ENCODE data around the gene SCAP. TPM values are rescaled to one million over a fixed set of nuclear protein-coding genes. Genes with fewer than 3 reads are reported as not detected.
"Not testable (repeated sequence)": the region's sequence is repeated elsewhere in the genome, so short reads cannot be mapped to it uniquely, and the experiment has no call there.

The SCAP gene
- total RNA-seq, 2 experiments from 2014 or later: 44.5 to 44.6 TPM

DNA sequence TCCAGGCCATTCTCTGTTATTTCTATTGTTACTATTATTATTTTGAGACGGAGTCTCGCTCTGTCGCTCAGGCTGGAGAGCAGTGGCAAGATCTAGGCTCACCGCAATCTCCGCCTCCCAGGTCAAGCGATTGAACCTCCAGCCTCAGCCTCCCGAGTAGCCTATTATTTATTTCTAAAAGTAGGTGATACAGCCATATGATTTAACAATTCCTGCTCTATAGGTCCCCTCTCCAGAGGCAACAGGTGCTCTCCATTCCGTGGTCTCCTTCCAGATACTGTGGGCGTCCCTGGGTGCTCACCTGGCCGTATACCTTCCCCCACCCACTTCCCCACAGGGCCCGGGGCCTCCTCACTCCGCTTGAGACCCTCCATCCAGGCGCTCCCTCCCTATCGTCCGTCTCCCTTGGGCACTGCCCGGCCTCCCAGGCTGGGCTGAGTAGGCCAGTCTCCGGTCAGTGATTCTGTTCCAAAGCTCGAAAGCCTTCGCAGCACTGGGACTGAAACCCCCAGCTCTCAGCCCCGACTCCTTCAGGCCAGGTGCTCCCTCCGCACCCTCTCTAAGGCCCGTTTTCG is 95.6 kb downstream of the SCAP start:
- POLR2A ChIA-PET: interaction anchor here (0.5 to 1.8 kb wide), 15 partner anchors 17 to 828 kb away, joined by 3 to 10 read pairs (median 4); partner anchors contain the start of genes KIF9, KLHL18, NBEAL2 and SCAP
- CTCF ChIA-PET: interaction anchor here (1.0 to 1.9 kb wide), 7 partner anchors 9 to 470 kb away, joined by 3 to 14 read pairs (median 5); partner anchors contain the start of gene SCAP
- Mint-ChIP-seq H3K27me3 (no peaks in the 10 kb centered on the region), H3K4me3 (peak overlapping the region; percentile 99), H3K36me3 (peaks cover 3% of the 10 kb centered on the region), H3K27ac (peak overlapping the region; percentile 98), H3K4me1 (ENCODE audit: low read depth) (peaks cover 43% of the 10 kb centered on the region), H3K9me3 (no peaks in the 10 kb centered on the region)
- peak; percentile 10 for DNase-seq
- intact Hi-C loops (cut with micrococcal nuclease): loop anchor here (1.0 to 5.0 kb wide), 6 partner anchors 97 to 707 kb away; partner anchors contain the start of genes CCDC12, KIF9, KLHL18 and SETD2

GRCh38 chr3:47379411-47379899 is 96.3 kb downstream of the SCAP start:
- intact Hi-C loops (cut with micrococcal nuclease): no loop called here
- Mint-ChIP-seq H3K4me1 (ENCODE audit: low read depth) (peaks cover 39% of the 10 kb centered on the region), H3K9me3 (no peaks in the 10 kb centered on the region), H3K27ac (peak overlapping the region; percentile 98), H3K4me3 (peak overlapping the region; percentile 99), H3K36me3 (peaks cover 3% of the 10 kb centered on the region), H3K27me3 (no peaks in the 10 kb centered on the region)
- CTCF ChIA-PET: interaction anchor here (1.1 to 1.9 kb wide), 4 partner anchors 9 to 470 kb away, joined by 3 to 14 read pairs (median 5); no protein-coding TSS in a partner anchor
- no peak for DNase-seq
- POLR2A ChIA-PET: interaction anchor here (0.5 to 1.8 kb wide), 4 partner anchors 96 to 827 kb away, joined by 3 to 6 read pairs (median 4); partner anchors contain the start of genes KIF9 and KLHL18

DNA sequence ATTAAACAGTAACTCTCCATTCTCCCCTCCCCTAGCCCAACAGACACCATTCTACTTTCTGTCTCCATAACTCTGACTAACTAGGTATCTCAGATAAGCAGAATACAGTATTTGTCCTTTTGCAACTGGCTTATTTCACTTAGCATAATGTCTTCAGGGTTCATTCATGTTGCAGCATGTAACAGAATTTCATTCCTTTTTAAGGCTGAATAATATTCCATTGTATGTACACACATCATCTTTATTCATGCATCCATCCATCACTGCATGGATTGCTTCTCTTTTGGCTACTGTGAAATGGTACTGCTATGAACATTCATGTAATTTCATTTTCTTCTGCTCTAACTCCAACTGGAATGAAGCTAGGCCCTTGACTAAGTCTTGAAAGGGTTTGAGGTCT is 96.9 kb downstream of the SCAP start:
- ChIA-PET POLR2A (no interaction called here), CTCF (interaction anchor here (1.1 kb wide), 1 partner anchor 469 kb away, joined by 3 read pairs; no protein-coding TSS in a partner anchor)
- Mint-ChIP-seq H3K36me3 (peaks cover 3% of the 10 kb centered on the region), H3K9me3 (no peaks in the 10 kb centered on the region), H3K4me3 (no peak overlapping the region), H3K4me1 (ENCODE audit: low read depth) (peaks cover 36% of the 10 kb centered on the region), H3K27ac (no peak overlapping the region), H3K27me3 (no peaks in the 10 kb centered on the region)
- DNase-seq: no peak
- intact Hi-C loops (cut with micrococcal nuclease): no loop called here

DNA sequence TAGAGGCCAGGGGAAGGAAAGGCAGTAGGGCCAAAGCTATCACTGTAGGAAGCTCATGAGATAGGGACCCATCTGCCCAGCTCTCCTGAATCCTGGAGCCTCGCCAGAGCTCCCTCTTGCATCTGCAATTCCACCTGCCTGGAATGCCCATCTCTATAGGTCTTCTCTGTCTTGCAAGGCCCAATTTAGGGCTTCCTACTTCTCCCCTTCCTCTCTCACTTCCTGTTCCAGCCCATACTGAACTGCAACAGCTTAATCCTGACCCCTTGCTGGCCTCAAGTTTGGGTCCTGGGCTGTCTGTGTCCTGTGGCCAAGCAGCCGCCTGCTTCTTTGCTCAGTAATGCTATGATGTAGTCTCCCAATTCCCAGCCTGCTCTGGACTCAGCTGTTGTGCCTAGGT is 98.6 kb downstream of the SCAP start:
- peaks cover 3% of the 10 kb centered on the region for H3K36me3 Mint-ChIP-seq

DNA sequence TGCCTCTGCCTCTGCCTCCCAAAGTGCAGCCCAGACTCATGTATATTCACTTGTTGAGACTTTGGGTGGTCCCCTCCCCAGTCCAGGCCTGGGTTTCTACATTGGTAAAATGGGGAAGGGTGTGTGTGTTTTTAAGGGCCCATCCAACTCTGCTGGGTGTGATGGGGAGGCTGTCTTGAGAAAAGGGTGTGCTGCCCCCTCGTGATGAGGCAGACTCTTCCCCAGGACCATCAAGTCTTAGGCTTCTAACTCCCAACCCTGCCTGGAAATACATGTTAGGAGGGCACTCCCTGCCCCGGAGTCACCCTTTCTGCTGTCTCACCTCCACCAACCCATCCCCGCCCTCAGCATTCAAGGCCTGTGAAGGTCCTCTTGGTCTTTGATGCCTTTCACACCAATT is 99.3 kb downstream of the SCAP start:
- ChIA-PET CTCF (no interaction called here), POLR2A (no interaction called here)
- no peak overlapping the region for H3K27ac Mint-ChIP-seq
- peaks cover 3% of the 10 kb centered on the region for H3K36me3 Mint-ChIP-seq
- intact Hi-C loops (cut with micrococcal nuclease): no loop called here
- H3K9me3 Mint-ChIP-seq: no peaks in the 10 kb centered on the region
- no peak for DNase-seq
- H3K4me1 Mint-ChIP-seq (ENCODE audit: low read depth): peaks cover 19% of the 10 kb centered on the region
- H3K27me3 Mint-ChIP-seq: no peaks in the 10 kb centered on the region
- no peak overlapping the region for H3K4me3 Mint-ChIP-seq

More for the DNA sequence above, 98.6 kb downstream of the SCAP start:
- no peak overlapping the region for H3K27ac Mint-ChIP-seq
- ChIA-PET POLR2A (no interaction called here), CTCF (interaction anchor here (1.2 kb wide), 1 partner anchor 532 kb away, joined by 3 read pairs; no protein-coding TSS in a partner anchor)
- H3K9me3 Mint-ChIP-seq: no peaks in the 10 kb centered on the region
- intact Hi-C loops (cut with micrococcal nuclease): no loop called here
- peaks cover 26% of the 10 kb centered on the region for H3K4me1 Mint-ChIP-seq (ENCODE audit: low read depth)
- H3K27me3 Mint-ChIP-seq: no peaks in the 10 kb centered on the region
- no peak overlapping the region for H3K4me3 Mint-ChIP-seq
- no peak for DNase-seq

DNA sequence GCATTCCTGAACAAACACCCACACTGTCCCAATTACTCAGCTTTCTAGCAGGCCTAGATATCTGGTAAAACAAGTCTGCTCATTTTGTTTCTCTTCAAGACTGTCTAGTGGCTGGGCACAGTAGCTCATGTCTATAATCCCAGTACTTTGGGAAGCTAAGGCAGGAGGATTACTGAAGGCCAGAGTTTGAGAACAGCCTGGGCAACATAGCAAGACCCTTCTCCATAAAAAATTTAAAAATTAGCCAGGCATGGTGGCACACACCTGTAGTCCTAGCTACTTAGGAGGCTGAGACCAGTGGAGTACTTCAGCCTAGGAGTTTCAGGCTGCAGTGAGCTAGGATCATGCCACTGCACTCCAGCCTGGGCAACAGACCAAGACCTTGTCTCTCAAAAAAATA is 101.2 kb downstream of the SCAP start:
- H3K27me3 Mint-ChIP-seq: no peaks in the 10 kb centered on the region
- H3K4me1 Mint-ChIP-seq (ENCODE audit: low read depth): peaks cover 12% of the 10 kb centered on the region
- H3K36me3 Mint-ChIP-seq: no peaks in the 10 kb centered on the region
- no peaks in the 10 kb centered on the region for H3K9me3 Mint-ChIP-seq
- no peak overlapping the region for H3K4me3 Mint-ChIP-seq
- POLR2A ChIA-PET: no interaction called here
- intact Hi-C loops (cut with micrococcal nuclease): no loop called here
- no peak for DNase-seq
- CTCF ChIA-PET: no interaction called here
- no peak overlapping the region for H3K27ac Mint-ChIP-seq

DNA sequence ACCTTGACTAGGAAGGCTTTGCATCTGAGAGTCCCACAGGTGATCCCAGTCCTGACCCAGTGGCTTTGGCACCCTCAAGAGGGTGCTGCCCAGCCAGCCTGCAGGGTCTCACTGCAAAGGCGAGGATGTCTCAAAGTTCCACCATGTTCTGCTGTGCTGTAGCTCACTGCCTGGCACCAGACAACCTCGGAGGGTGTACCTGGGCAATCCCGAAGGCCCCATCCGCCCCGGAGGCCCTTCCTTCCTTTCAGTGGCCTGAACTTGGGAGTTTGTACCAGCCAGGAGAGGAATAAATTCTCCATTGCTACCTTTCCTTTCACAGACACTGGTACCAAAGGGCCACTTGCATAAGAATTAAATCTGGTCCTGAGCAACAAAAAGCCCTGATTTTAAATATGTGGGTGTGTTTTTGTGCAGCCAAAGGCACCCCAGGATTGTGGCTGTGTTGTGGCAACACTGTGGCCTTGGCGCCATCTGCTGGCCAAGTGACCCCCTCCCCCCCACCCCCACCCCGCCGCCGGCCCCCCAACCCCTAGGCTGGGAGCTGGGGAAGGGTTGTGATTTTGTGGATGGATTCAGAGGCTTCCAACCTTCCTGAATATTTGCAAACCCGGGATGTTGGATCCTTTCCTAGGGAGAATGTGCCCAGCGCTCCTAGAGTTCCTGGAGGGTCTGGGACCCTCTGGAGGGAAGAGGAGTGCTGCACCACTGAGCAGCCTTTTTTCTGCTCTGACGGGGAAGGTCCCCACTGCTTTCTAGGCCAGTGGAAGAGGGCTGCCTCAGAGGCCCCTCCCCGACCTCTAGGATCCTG is 104.6 kb downstream of the SCAP start:
- ChIA-PET CTCF (interaction anchor here (0.7 to 1.0 kb wide), 2 partner anchors 9 to 19 kb away, joined by 3 read pairs; no protein-coding TSS in a partner anchor), POLR2A (no interaction called here)
- H3K4me3 Mint-ChIP-seq: no peak overlapping the region
- intact Hi-C loops (cut with micrococcal nuclease): no loop called here
- H3K9me3 Mint-ChIP-seq: no peaks in the 10 kb centered on the region
- H3K27me3 Mint-ChIP-seq: no peaks in the 10 kb centered on the region
- no peaks in the 10 kb centered on the region for H3K4me1 Mint-ChIP-seq (ENCODE audit: low read depth)
- no peaks in the 10 kb centered on the region for H3K36me3 Mint-ChIP-seq
- H3K27ac Mint-ChIP-seq: no peak overlapping the region
- DNase-seq: peak; percentile 51

DNA sequence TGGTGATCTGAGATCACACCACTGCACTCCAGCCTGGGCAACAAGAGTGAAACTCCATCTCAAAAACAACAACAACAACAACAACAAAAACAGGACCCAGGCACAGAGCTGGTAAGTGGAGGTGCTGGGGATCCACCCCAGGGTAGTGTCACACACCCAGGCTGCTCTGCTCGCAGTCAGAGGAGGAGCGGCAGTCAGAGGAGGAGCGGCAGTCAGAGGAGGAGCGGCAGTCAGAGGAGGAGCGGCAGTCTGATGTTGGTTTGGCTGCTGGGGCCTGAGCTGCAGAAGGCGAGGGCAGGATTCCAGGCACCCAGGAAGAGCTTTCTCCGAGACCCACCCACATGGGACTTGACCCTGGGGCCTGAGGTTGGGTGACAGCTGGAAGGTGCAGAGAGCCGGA is 105.7 kb downstream of the SCAP start:
- POLR2A ChIA-PET: not testable (repeated sequence)

GRCh38 chr3:47367631-47368030 is 108.1 kb downstream of the SCAP start:
- no peak overlapping the region for H3K4me3 Mint-ChIP-seq
- ChIA-PET CTCF (no interaction called here), POLR2A (no interaction called here)
- H3K36me3 Mint-ChIP-seq: peaks cover 3% of the 10 kb centered on the region
- H3K27ac Mint-ChIP-seq: no peak overlapping the region
- H3K9me3 Mint-ChIP-seq: no peaks in the 10 kb centered on the region
- no peak for DNase-seq
- intact Hi-C loops (cut with micrococcal nuclease): no loop called here
- peaks cover 6% of the 10 kb centered on the region for H3K4me1 Mint-ChIP-seq (ENCODE audit: low read depth)
- no peaks in the 10 kb centered on the region for H3K27me3 Mint-ChIP-seq

More for the DNA sequence above, 105.7 kb downstream of the SCAP start:
- CTCF ChIA-PET: interaction anchor here (0.6 kb wide), 1 partner anchor 262 kb away, joined by 3 read pairs; no protein-coding TSS in a partner anchor
- intact Hi-C loops (cut with micrococcal nuclease); H3K4me3 Mint-ChIP-seq; H3K4me1 Mint-ChIP-seq (ENCODE audit: low read depth); H3K9me3 Mint-ChIP-seq; DNase-seq; H3K27me3 Mint-ChIP-seq; H3K36me3 Mint-ChIP-seq; H3K27ac Mint-ChIP-seq: not testable (repeated sequence)

GRCh38 chr3:47366833-47367232 is 108.9 kb downstream of the SCAP start:
- H3K9me3 Mint-ChIP-seq: peaks cover 3% of the 10 kb centered on the region
- ChIA-PET CTCF (no interaction called here), POLR2A (no interaction called here)
- peaks cover 6% of the 10 kb centered on the region for H3K36me3 Mint-ChIP-seq
- no peak overlapping the region for H3K27ac Mint-ChIP-seq
- no peak overlapping the region for H3K4me3 Mint-ChIP-seq
- intact Hi-C loops (cut with micrococcal nuclease): no loop called here
- no peak for DNase-seq
- H3K4me1 Mint-ChIP-seq (ENCODE audit: low read depth): peaks cover 10% of the 10 kb centered on the region
- no peaks in the 10 kb centered on the region for H3K27me3 Mint-ChIP-seq

- Mint-ChIP-seq H3K27ac (no peak overlapping the region), H3K27me3 (no peaks in the 10 kb centered on the region), H3K4me1 (ENCODE audit: low read depth) (peaks cover 12% of the 10 kb centered on the region), H3K36me3 (peaks cover 6% of the 10 kb centered on the region), H3K4me3 (no peak overlapping the region), H3K9me3 (peaks cover 3% of the 10 kb centered on the region)
- ChIA-PET CTCF (no interaction called here), POLR2A (no interaction called here)
- intact Hi-C loops (cut with micrococcal nuclease): no loop called here
- DNase-seq: no peak
Observed at GRCh38 chr3:47365213-47366153, 110.3 kb downstream of the SCAP start.

Data from activated CD4-positive, alpha-beta memory T cell treated with anti-CD3 and anti-CD28 coated beads for 36 hours (primary cell).